IMR-90 (cell line): ENCODE measurements around the gene RSBN1. TPM values are rescaled to one million over a fixed set of nuclear protein-coding genes. Genes with fewer than 3 reads are reported as not detected.
A peak's percentile ranks its signal among the peaks of the same experiment; 100 is the strongest.

Experiments
- ATAC-seq: fragments of 200-7000 bp; cut with Tn5 transposase; 2 replicates; pipeline ENCODE4 v1.9.1; 2020; ENCODE audit warnings: low read depth, mild to moderate bottlenecking, moderate library complexity
- BruUV-seq: library from RNA; stranded (reverse); fragments of 400-500 nt; replicated peaks from 2 replicates; lab custom pipeline; 2021; lab: Mats Ljungman, UMichigan
- CTCF ChIA-PET: fragments of 300-600 bp; formaldehyde crosslinking; extraction: SDS; loops from one replicate; lab custom pipeline; 2021; ENCODE audit warnings: antibody characterized with exemption; lab: Yijun Ruan, JAX
- POLR2A ChIA-PET: fragments of 300-600 bp; sonication (Branson Sonifier 250); formaldehyde crosslinking; loops from one replicate; lab custom pipeline; 2022; ENCODE audit warnings: antibody characterized with exemption; ENCODE audit not compliant: unreplicated experiment; lab: Charles Lee
- DNase-seq: peaks from one replicate; pipeline ENCODE4 v3.0.0; 2013
- H2AFZ ChIP-seq: replicated peaks from 2 replicates; pipeline ENCODE3; 2013; ENCODE audit warnings: low read length, mild to moderate bottlenecking; ENCODE audit not compliant: poor library complexity
- H2AK5ac ChIP-seq: 2 replicates; pipeline ENCODE4 v1.6.1; 2013; ENCODE audit warnings: low read depth, low read length, inconsistent platforms
- H2AK9ac ChIP-seq: replicated peaks from 2 replicates; pipeline ENCODE3; 2013; ENCODE audit warnings: mild to moderate bottlenecking, low read depth, low read length, moderate library complexity; ENCODE audit not compliant: poor library complexity
- H2BK120ac ChIP-seq: 2 replicates; pipeline ENCODE4 v1.6.1; 2013; ENCODE audit warnings: low read depth, low read length, inconsistent platforms
- H2BK15ac ChIP-seq: 3 replicates; pipeline ENCODE4 v1.6.1; 2013; ENCODE audit warnings: low read depth, low read length, inconsistent platforms
- H2BK20ac ChIP-seq: 2 replicates; pipeline ENCODE4 v1.6.1; 2013; ENCODE audit warnings: low read depth, mild to moderate bottlenecking, inconsistent platforms, low read length, moderate library complexity
- H2BK5ac ChIP-seq: 2 replicates; pipeline ENCODE4 v1.6.1; 2013; ENCODE audit warnings: mild to moderate bottlenecking, low read depth, low read length, inconsistent platforms; ENCODE audit not compliant: poor library complexity, severe bottlenecking
- H3K14ac ChIP-seq: replicated peaks from 2 replicates; pipeline ENCODE4 v1.6.1; 2013; ENCODE audit warnings: low read depth, low read length, inconsistent platforms
- H3K18ac ChIP-seq: 2 replicates; pipeline ENCODE4 v1.6.1; 2013; ENCODE audit warnings: low read depth, low read length, control low read depth
- H3K23ac ChIP-seq: 2 replicates; pipeline ENCODE4 v1.6.1; 2013; ENCODE audit warnings: low read depth, low read length, inconsistent platforms
- H3K27ac ChIP-seq: 2 replicates; pipeline ENCODE4 v1.5.1; 2013; ENCODE audit warnings: mild to moderate bottlenecking, control low read depth, low read length; ENCODE audit not compliant: insufficient read depth
- H3K27me3 ChIP-seq: 2 replicates; pipeline ENCODE4 v1.6.1; 2013; ENCODE audit warnings: low read length; ENCODE audit not compliant: control insufficient read depth, insufficient read depth
- H3K36me3 ChIP-seq: 2 replicates; pipeline ENCODE4 v1.6.1; 2013; ENCODE audit warnings: low read length, mixed read lengths; ENCODE audit not compliant: control insufficient read depth, insufficient read depth
- H3K4ac ChIP-seq: 2 replicates; pipeline ENCODE4 v1.6.1; 2013; ENCODE audit warnings: low read depth, low read length, inconsistent platforms
- H3K4me1 ChIP-seq: 2 replicates; pipeline ENCODE4 v1.6.1; 2013; ENCODE audit warnings: low read length, mixed read lengths; ENCODE audit not compliant: control insufficient read depth, insufficient read depth
- H3K4me2 ChIP-seq: 2 replicates; pipeline ENCODE4 v1.6.1; 2013; ENCODE audit warnings: low read depth, mild to moderate bottlenecking, control low read depth, low read length, moderate library complexity
- H3K4me3 ChIP-seq: 2 replicates; pipeline ENCODE4 v1.5.1; 2013; ENCODE audit warnings: low read depth, mild to moderate bottlenecking, control low read depth, low read length, moderate library complexity; ENCODE audit not compliant: insufficient read depth
- H3K56ac ChIP-seq: 2 replicates; pipeline ENCODE4 v1.6.1; 2013; ENCODE audit warnings: low read length, inconsistent platforms; ENCODE audit not compliant: insufficient read depth; ENCODE audit errors: extremely low read depth
- H3K79me1 ChIP-seq, 2 experiments: 2 replicates each; pipeline ENCODE4 v1.6.1; 2013; ENCODE audit warnings: low read length in 2 of 2, inconsistent platforms in 1 of 2, low read depth in 1 of 2
- H3K9ac ChIP-seq: 2 replicates; pipeline ENCODE4 v1.6.1; 2013; ENCODE audit warnings: low read depth, low read length, control low read depth
- H3K9me1 ChIP-seq: 2 replicates; pipeline ENCODE4 v1.6.1; 2013; ENCODE audit warnings: low read length, inconsistent platforms; ENCODE audit not compliant: insufficient read depth
- H3K9me3 ChIP-seq: 2 replicates; pipeline ENCODE4 v1.6.1; 2013; ENCODE audit warnings: low read length; ENCODE audit not compliant: control insufficient read depth, insufficient read depth
- H4K20me1 ChIP-seq: 2 replicates; pipeline ENCODE4 v1.6.1; 2013; ENCODE audit warnings: low read length, inconsistent platforms; ENCODE audit not compliant: insufficient read depth
- H4K5ac ChIP-seq: 2 replicates; pipeline ENCODE4 v1.6.1; 2013; ENCODE audit warnings: mild to moderate bottlenecking, low read depth, low read length, control low read depth
- H4K8ac ChIP-seq, 2 experiments: 2 replicates each; pipeline ENCODE4 v1.6.1; 2013; ENCODE audit warnings: low read depth in 2 of 2, low read length in 2 of 2, control low read depth in 1 of 2, inconsistent platforms in 1 of 2
- H4K91ac ChIP-seq: 2 replicates; pipeline ENCODE4 v1.6.1; 2013; ENCODE audit warnings: low read depth, low read length, inconsistent platforms; ENCODE audit not compliant: insufficient read depth
- CHD1 ChIP-seq: IDR thresholded peaks from 2 replicates; pipeline ENCODE4 v1.6.1; 2012; ENCODE audit warnings: low read depth, low read length, improper control_type of control experiment
- CTCF ChIP-seq: conservative IDR thresholded peaks from 2 replicates; pipeline ENCODE4 v1.5.1; 2012; ENCODE audit warnings: mild to moderate bottlenecking, low read depth, low read length, improper control_type of control experiment
- MAFK ChIP-seq: IDR thresholded peaks from 2 replicates; pipeline ENCODE4 v1.6.1; 2012; ENCODE audit warnings: low read depth, low read length, improper control_type of control experiment
- MAZ ChIP-seq: IDR thresholded peaks from 2 replicates; pipeline ENCODE4 v1.6.1; 2012; ENCODE audit warnings: low read depth, mild to moderate bottlenecking, low read length, improper control_type of control experiment, moderate library complexity, borderline replicate concordance
- RAD21 ChIP-seq: IDR thresholded peaks from 2 replicates; pipeline ENCODE4 v1.6.1; 2012; ENCODE audit warnings: low read length, improper control_type of control experiment
- RCOR1 ChIP-seq: IDR thresholded peaks from 2 replicates; pipeline ENCODE4 v1.6.1; 2012; ENCODE audit warnings: mild to moderate bottlenecking, low read length, improper control_type of control experiment; ENCODE audit not compliant: insufficient replicate concordance
- SMC3 ChIP-seq: fragments of 150-350 bp; IDR thresholded peaks from 2 replicates; pipeline ENCODE4 v1.6.1; 2016; ENCODE audit warnings: low read depth, mild to moderate bottlenecking, antibody characterized with exemption, low read length, moderate library complexity
- WGBS, 2 experiments: methylation state at CpG; one replicate each; pipeline versions ENCODE4 v1.1.5 to v1.1.7; 2013; ENCODE audit warnings: missing lambda C conversion rate in 2 of 2; ENCODE audit not compliant: insufficient read length in 1 of 2; ENCODE audit errors: extremely low coverage in 2 of 2; 5-methylcytosine and 5-hydroxymethylcytosine counted together
- dilution Hi-C: fragments of 300-500 bp; cut with HindIII; formaldehyde crosslinking; loops from one replicate; pipeline ENCODE4 v1.14.3; 2018; ENCODE audit warnings: low sequenced_read_pairs; ENCODE audit not compliant: unreplicated experiment
- in situ Hi-C: fragments of 300-500 bp; cut with MboI; formaldehyde crosslinking; loops from 3 replicates; pipeline ENCODE4 v1.14.3; 2019; ENCODE audit warnings: low sequenced_read_pairs, inconsistent platforms, mixed read lengths
- intact Hi-C: fragments of 100-400 bp; cut with micrococcal nuclease; formaldehyde crosslinking; loops from 2 replicates; pipeline ENCODE4 v1.10.0; 2022
- polyA plus RNA-seq, 3 experiments: library from polyadenylated mRNA; depleted of rRNA; stranded (reverse); fragments of >200 nt; gene quantifications; 2 replicates each; pipeline ENCODE4 v1.2.3, GENCODE V29; 2012; ENCODE audit warnings: low replicate concordance in 1 of 3
- total RNA-seq: library from RNA; depleted of rRNA; stranded (reverse); fragments of >200 nt; gene quantifications from 2 replicates; pipeline ENCODE4 v1.2.3, GENCODE V29; 2012

Gene RSBN1
- total and polyA plus RNA-seq, 2 of the 4 experiments (the other 2 are of a cell fraction): 5.3 to 11.7 TPM

- H3K23ac ChIP-seq: no peak overlapping the region
- no peak overlapping the region for H3K9ac ChIP-seq
- H3K4me2 ChIP-seq: no peak overlapping the region
- H4K91ac ChIP-seq: no peak overlapping the region
- in situ Hi-C loops (loop anchor here (5.0 to 10.0 kb wide), 2 partner anchors 67 to 129 kb away; partner anchors contain the start of gene AP4B1), dilution Hi-C loops (no loop called here), intact Hi-C loops (loop anchor here (1.0 to 5.0 kb wide), 3 partner anchors 70 to 127 kb away; partner anchors contain the start of gene DCLRE1B)
- ATAC-seq: peak; percentile 56
- H4K20me1 ChIP-seq: no peaks in the 10 kb centered on the region
- H2AK5ac ChIP-seq: no peak overlapping the region
- H3K27ac ChIP-seq: no peak overlapping the region
- H3K4me3 ChIP-seq: no peak overlapping the region
- TF ChIP-seq CTCF: peak; percentile 65
- TF ChIP-seq SMC3: peak; percentile 83
- TF ChIP-seq CHD1: no peak
- no peak for TF ChIP-seq MAFK
- peak; percentile 67 for TF ChIP-seq RAD21
- TF ChIP-seq RCOR1: no peak
- TF ChIP-seq MAZ: no peak
- DNase-seq: peak; percentile 61
- no peaks in the 10 kb centered on the region for H3K9me3 ChIP-seq
- H4K5ac ChIP-seq: no peak overlapping the region
- H2BK15ac ChIP-seq: no peak overlapping the region
- no peak overlapping the region for H2AK9ac ChIP-seq
- no peak overlapping the region for H2BK5ac ChIP-seq
- H3K27me3 ChIP-seq: no peaks in the 10 kb centered on the region
- H3K9me1 ChIP-seq: no peaks in the 10 kb centered on the region
- no peak overlapping the region for H3K18ac ChIP-seq
- H2BK120ac ChIP-seq: no peak overlapping the region
- no peak overlapping the region for H4K8ac ChIP-seq
- H3K56ac ChIP-seq: no peak overlapping the region
- CTCF ChIA-PET: interaction anchor here (0.6 to 2.3 kb wide), 4 partner anchors 19 to 142 kb away, joined by 3 to 6 read pairs (median 4); no protein-coding TSS in a partner anchor
- H3K14ac ChIP-seq: no peak overlapping the region
- no peak overlapping the region for H2AFZ ChIP-seq
- no peak overlapping the region for H3K4ac ChIP-seq
- no peaks in the 10 kb centered on the region for H3K36me3 ChIP-seq
- no peak overlapping the region for H2BK20ac ChIP-seq
- BruUV-seq: no TSS peak
- POLR2A ChIA-PET: interaction anchor here (0.6 kb wide), 1 partner anchor 117 kb away, joined by 4 read pairs; no protein-coding TSS in a partner anchor
- no peaks in the 10 kb centered on the region for H3K4me1 ChIP-seq
- WGBS, 2 experiments: no CpG with 5 or more reads among the region's 4 CpGs
- H3K79me1 ChIP-seq: no peaks in the 10 kb centered on the region
Measured at GRCh38 chr1:113835686-113836290, 23.5 kb upstream of the RSBN1 start.
